MM.1S (cell line): ENCODE measurements around the gene GUCY1B1.

Source experiments
- DNase-seq: peaks from one replicate; pipeline ENCODE4 v3.0.0-alpha.2; 2015
- H2AFZ ChIP-seq: fragments of 300-600 bp; sonication (generic); 2 replicates; pipeline ENCODE4 v1.6.0; 2016; ENCODE audit warnings: antibody characterized with exemption, low read length
- H3F3A ChIP-seq: fragments of 300-600 bp; sonication (generic); 2 replicates; pipeline ENCODE4 v1.6.1; 2016; ENCODE audit warnings: mild to moderate bottlenecking, antibody characterized with exemption, low read length, moderate library complexity, mixed read lengths; ENCODE audit not compliant: insufficient read depth
- H3K27ac ChIP-seq: fragments of 300-600 bp; sonication (generic); 2 replicates; pipeline ENCODE4 v1.5.1; 2016; ENCODE audit warnings: mild to moderate bottlenecking, low read length
- H3K27me3 ChIP-seq: fragments of 300-600 bp; sonication (generic); replicated peaks from 2 replicates; pipeline ENCODE4 v1.6.0; 2016; ENCODE audit warnings: low read length; ENCODE audit not compliant: insufficient read depth
- H3K36me3 ChIP-seq: fragments of 300-600 bp; sonication (generic); replicated peaks from 2 replicates; pipeline ENCODE4 v1.6.1; 2016; ENCODE audit warnings: mild to moderate bottlenecking, low read length, mixed read lengths; ENCODE audit not compliant: insufficient read depth
- H3K4me1 ChIP-seq: fragments of 300-600 bp; sonication (generic); 2 replicates; pipeline ENCODE4 v1.6.1; 2016; ENCODE audit warnings: low read length, mixed read lengths
- H3K4me2 ChIP-seq: fragments of 300-600 bp; sonication (generic); 2 replicates; pipeline ENCODE4 v1.6.0; 2016; ENCODE audit warnings: low read depth, low read length
- H3K4me3 ChIP-seq: fragments of 300-600 bp; sonication (generic); 2 replicates; pipeline ENCODE4 v1.5.1; 2016; ENCODE audit warnings: low read length, mixed read lengths
- H3K79me2 ChIP-seq: fragments of 300-600 bp; sonication (generic); 2 replicates; pipeline ENCODE4 v1.6.1; 2016; ENCODE audit warnings: mixed run types, low read length, mixed read lengths
- H3K9ac ChIP-seq: fragments of 300-600 bp; sonication (generic); 2 replicates; pipeline ENCODE4 v1.6.1; 2016; ENCODE audit warnings: low read length, mixed read lengths
- H3K9me2 ChIP-seq: fragments of 300-600 bp; sonication (generic); replicated peaks from 2 replicates; pipeline ENCODE4 v1.6.1; 2016; ENCODE audit warnings: mild to moderate bottlenecking, low read length, mixed read lengths; ENCODE audit not compliant: insufficient read depth
- H3K9me3 ChIP-seq: fragments of 300-600 bp; sonication (generic); replicated peaks from 2 replicates; pipeline ENCODE4 v1.6.1; 2016; ENCODE audit warnings: mild to moderate bottlenecking, low read length, mixed read lengths; ENCODE audit not compliant: insufficient read depth
- H4K20me1 ChIP-seq: fragments of 300-600 bp; sonication (generic); 2 replicates; pipeline ENCODE4 v1.6.1; 2016; ENCODE audit warnings: mild to moderate bottlenecking, low read length, moderate library complexity, mixed read lengths; ENCODE audit not compliant: insufficient read depth
- EZH2 ChIP-seq: fragments of 300-600 bp; sonication (generic); optimal IDR thresholded peaks from 2 replicates; pipeline ENCODE3; 2017; ENCODE audit warnings: low read depth, mild to moderate bottlenecking, antibody characterized with exemption, low read length, mixed read lengths
- EZH2phosphoT487 ChIP-seq: fragments of 300-600 bp; sonication (generic); IDR thresholded peaks from 2 replicates; pipeline ENCODE4 v1.6.1; 2018; ENCODE audit warnings: antibody characterized with exemption, low read length
- TF ChIP-seq, protein P1 (sequence below): fragments of 300-600 bp; sonication (generic); IDR thresholded peaks from 2 replicates; pipeline ENCODE4 v1.5.1; 2016; ENCODE audit warnings: antibody characterized with exemption, low read length, mixed read lengths

Gene GUCY1B1

DNA sequence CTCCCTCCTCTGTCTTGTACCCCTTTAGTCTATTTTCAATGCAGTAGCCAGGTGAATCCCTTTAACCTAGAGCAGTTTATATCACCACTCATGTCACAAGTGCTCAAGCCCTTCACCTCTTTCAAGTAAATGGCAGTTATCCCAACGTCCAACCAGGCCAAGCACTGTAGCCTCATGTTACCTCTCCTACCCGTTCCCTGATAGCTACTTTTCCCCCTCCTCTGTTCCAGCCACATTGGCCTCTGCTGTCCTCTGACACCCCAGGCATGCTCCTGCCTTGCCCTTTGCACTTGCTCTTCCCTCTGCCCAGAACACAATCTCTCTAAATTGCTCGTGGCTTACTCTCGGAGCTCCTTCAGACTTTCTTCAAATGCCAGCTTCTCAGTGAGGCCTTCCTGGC lies 15.2 kb downstream of the GUCY1B1 start:
- Histone ChIP-seq H2AFZ (no peak overlapping the region), H3K4me3 (no peak overlapping the region), H3K27me3 (no peaks in the 10 kb centered on the region), H3K4me1 (no peaks in the 10 kb centered on the region), H3K4me2 (no peak overlapping the region), H3K79me2 (no peaks in the 10 kb centered on the region), H3K9me3 (no peaks in the 10 kb centered on the region), H3K27ac (no peak overlapping the region), H4K20me1 (no peaks in the 10 kb centered on the region), H3K9ac (no peak overlapping the region), H3F3A (no peaks in the 10 kb centered on the region), H3K36me3 (no peaks in the 10 kb centered on the region), H3K9me2 (no peaks in the 10 kb centered on the region)
- no peak for DNase-seq
- TF ChIP-seq EZH2 (no peak), EZH2phosphoT487 (no peak)
- TF ChIP-seq, protein P1, sequence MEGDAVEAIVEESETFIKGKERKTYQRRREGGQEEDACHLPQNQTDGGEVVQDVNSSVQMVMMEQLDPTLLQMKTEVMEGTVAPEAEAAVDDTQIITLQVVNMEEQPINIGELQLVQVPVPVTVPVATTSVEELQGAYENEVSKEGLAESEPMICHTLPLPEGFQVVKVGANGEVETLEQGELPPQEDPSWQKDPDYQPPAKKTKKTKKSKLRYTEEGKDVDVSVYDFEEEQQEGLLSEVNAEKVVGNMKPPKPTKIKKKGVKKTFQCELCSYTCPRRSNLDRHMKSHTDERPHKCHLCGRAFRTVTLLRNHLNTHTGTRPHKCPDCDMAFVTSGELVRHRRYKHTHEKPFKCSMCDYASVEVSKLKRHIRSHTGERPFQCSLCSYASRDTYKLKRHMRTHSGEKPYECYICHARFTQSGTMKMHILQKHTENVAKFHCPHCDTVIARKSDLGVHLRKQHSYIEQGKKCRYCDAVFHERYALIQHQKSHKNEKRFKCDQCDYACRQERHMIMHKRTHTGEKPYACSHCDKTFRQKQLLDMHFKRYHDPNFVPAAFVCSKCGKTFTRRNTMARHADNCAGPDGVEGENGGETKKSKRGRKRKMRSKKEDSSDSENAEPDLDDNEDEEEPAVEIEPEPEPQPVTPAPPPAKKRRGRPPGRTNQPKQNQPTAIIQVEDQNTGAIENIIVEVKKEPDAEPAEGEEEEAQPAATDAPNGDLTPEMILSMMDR = no peak

DNA sequence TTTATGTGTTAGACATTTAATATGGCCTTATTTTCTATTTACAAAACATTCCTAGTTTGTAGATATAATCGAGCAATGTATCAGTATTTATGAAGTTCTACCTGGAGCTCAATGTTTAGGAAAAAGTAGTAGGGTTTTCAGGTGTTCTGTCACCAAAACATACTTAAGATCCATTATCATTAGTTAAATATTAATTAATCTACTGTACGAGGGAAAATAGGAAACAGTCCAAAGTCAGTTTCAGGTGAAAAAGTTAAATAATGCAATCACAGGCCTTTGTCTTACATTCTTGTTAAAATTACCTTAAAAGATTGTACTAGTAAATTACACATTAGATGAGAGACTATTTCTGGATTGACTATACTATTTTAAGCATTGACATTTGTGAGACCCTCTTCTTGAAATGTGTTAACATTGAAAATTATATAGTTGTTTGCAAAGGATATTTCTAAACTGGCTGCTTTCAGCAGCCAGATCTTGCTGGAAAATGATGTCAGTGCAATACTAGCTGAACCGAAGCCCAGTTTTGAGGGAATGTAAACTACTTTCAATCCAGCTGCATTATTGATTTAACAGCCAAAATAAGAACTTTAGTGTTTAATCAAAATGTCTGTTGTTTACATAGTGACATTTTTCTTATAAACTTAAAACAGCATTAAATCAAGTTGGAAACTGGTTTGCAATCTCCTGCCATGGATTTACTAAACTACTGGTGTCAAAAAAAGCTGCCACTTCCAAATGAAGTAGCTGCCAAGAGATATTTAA lies 19.3 kb downstream of the GUCY1B1 start:
- no peak overlapping the region for H3K4me2 ChIP-seq

GRCh38 chr4:155780775-155781174 lies 22.0 kb downstream of the GUCY1B1 start:
- Histone ChIP-seq H3K4me3 (no peak overlapping the region), H3K9ac (no peak overlapping the region), H3K9me3 (no peaks in the 10 kb centered on the region), H3K9me2 (no peaks in the 10 kb centered on the region), H3K27me3 (no peaks in the 10 kb centered on the region), H3K27ac (no peak overlapping the region), H3F3A (no peaks in the 10 kb centered on the region), H3K79me2 (no peaks in the 10 kb centered on the region), H3K4me1 (no peaks in the 10 kb centered on the region), H3K4me2 (no peak overlapping the region), H4K20me1 (no peaks in the 10 kb centered on the region), H3K36me3 (no peaks in the 10 kb centered on the region), H2AFZ (no peak overlapping the region)
- no peak for DNase-seq
- TF ChIP-seq EZH2 (no peak), EZH2phosphoT487 (no peak)
- TF ChIP-seq, protein P1 = no peak

More for the DNA sequence above, 19.3 kb downstream of the GUCY1B1 start:
- H3K27me3 ChIP-seq = no peaks in the 10 kb centered on the region
- H3K27ac ChIP-seq = no peak overlapping the region
- H3K36me3 ChIP-seq = no peaks in the 10 kb centered on the region
- TF ChIP-seq, protein P1 = no peak
- TF ChIP-seq EZH2 = no peak
- no peaks in the 10 kb centered on the region for H3K9me3 ChIP-seq
- no peaks in the 10 kb centered on the region for H3K9me2 ChIP-seq
- H3F3A ChIP-seq = no peaks in the 10 kb centered on the region
- H3K4me3 ChIP-seq = no peak overlapping the region
- H3K9ac ChIP-seq = no peak overlapping the region
- H3K79me2 ChIP-seq = no peaks in the 10 kb centered on the region
- no peak for DNase-seq
- no peaks in the 10 kb centered on the region for H3K4me1 ChIP-seq
- no peaks in the 10 kb centered on the region for H4K20me1 ChIP-seq
- H2AFZ ChIP-seq = no peak overlapping the region
